GM10266 (cell line): ENCODE results near the gene COPRS.

ENCODE experiments used
- DNase-seq: peaks from one replicate; pipeline ENCODE4 v3.0.0; 2012; ENCODE audit errors: extremely low spot score
- CTCF ChIP-seq: IDR thresholded peaks from 2 replicates; pipeline ENCODE4 v1.5.1; 2012; ENCODE audit warnings: mild to moderate bottlenecking, low read depth; ENCODE audit not compliant: control insufficient read depth, insufficient read depth; ENCODE audit errors: missing control alignments

The COPRS gene

GRCh38 chr17:31869797-31870568 lies 10.9 kb upstream of the COPRS start:
- DNase-seq = no peak
- no peak for TF ChIP-seq CTCF

DNA sequence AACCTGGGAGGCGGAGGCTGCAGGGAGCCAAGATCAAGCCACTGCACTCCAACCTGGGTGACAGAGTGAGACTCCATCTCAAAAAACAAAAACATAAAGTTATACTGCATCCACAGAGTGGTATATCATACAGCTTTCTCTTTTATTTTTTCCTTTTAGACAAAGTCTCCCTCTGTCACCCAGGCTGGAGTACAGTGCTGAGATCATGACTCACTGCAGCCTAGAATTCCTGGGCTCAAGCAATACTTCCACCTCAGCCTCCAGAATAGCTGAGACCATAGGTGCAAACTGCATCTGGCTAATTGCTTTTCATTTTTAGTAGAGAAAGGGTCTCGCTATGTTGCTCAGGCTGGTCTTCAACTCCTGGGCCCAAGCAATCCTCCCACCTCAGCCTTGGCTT lies 10.0 kb upstream of the COPRS start:
- no peak for TF ChIP-seq CTCF
- DNase-seq = no peak

DNA sequence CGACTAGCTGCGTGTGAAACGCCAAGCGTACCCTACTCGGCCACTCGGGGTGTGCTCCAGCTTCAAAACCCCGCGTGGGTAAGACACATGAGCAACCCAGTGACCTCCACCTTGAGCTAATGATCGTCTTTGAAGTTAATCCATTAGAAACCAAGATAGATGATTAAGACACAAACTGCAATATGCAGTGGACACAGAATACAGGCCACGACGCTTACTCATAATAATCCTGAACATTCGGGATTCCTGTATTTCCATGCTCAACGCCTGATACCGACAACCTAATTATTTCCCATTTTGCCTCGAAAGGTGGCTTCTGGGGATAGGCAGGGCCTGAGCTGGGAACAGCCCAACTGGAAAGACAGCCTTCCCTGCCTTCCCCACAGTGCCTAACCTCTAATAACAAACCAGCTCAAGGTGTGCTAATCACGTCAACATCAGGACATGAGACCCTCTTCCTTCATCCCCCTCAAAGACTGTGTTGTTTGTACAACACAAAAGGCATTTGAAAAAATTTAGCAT lies 504 bp upstream of the COPRS start:
- DNase-seq = no peak
- no peak for TF ChIP-seq CTCF

- no peak for TF ChIP-seq CTCF
Observed at GRCh38 chr17:31857920-31858641, 963 bp downstream of the COPRS start.

DNA sequence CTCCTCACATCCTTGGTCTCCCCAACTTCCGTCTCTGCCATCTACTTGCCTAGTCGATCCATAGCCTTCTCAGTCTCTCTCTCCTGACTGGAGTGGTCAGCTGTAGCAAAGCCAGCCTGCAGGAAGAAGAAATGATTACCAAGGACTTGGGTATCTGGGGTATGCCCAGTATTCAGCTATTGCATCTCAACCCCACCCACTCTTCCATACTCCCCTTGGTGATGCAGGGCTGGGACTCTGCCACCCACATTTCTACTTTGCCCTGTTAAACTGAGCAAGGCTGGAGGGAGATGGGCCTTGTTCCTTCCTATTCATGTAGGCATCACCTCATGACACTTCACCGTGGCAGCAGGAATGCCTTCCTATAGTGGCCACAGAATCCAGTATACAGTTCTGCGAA lies 2.3 kb downstream of the COPRS start:
- no peak for DNase-seq
- TF ChIP-seq CTCF = no peak

More at GRCh38 chr17:31857920-31858641, 963 bp downstream of the COPRS start:
- no peak for DNase-seq

DNA sequence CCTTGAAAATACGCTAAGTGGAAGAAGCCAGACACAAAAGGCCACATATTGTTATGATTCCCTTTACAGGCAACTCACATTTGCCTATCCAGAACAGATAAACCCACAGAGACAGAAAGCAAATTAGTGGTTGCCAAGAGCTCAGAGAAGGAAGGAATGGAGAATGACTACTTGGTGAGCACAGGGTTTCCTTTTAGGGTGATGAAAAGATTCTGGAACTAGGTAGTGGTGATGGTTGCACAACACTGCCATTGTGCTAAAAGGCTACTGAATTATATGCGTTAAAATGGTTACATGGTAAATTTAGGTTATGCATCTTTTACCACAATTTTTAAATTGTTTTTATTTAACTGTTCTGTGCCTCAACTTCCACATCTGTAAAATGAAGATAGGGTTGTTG lies 4.4 kb downstream of the COPRS start:
- TF ChIP-seq CTCF = no peak
- DNase-seq = no peak
